IMR-90 (cell line): Measurements from ENCODE around the gene GABRA4.

Experiments
- BHLHE40 ChIP-seq: fragments of 150-350 bp; IDR thresholded peaks from 2 replicates; pipeline ENCODE4 v1.6.1; 2016; ENCODE audit warnings: mild to moderate bottlenecking, low read depth, low read length
- CEBPB ChIP-seq: IDR thresholded peaks from 2 replicates; pipeline ENCODE4 v1.6.1; 2012; ENCODE audit warnings: low read depth, low read length, improper control_type of control experiment
- CTCF ChIP-seq: conservative IDR thresholded peaks from 2 replicates; pipeline ENCODE4 v1.5.1; 2012; ENCODE audit warnings: mild to moderate bottlenecking, low read depth, low read length, improper control_type of control experiment
- FOS ChIP-seq: fragments of 150-350 bp; IDR thresholded peaks from 2 replicates; pipeline ENCODE4 v1.6.1; 2016; ENCODE audit warnings: low read depth, low read length
- POLR2A ChIP-seq: IDR thresholded peaks from 2 replicates; pipeline ENCODE4 v1.6.1; 2012; ENCODE audit warnings: mild to moderate bottlenecking, low read depth, low read length
- RAD21 ChIP-seq: IDR thresholded peaks from 2 replicates; pipeline ENCODE4 v1.6.1; 2012; ENCODE audit warnings: low read length, improper control_type of control experiment
- RCOR1 ChIP-seq: IDR thresholded peaks from 2 replicates; pipeline ENCODE4 v1.6.1; 2012; ENCODE audit warnings: mild to moderate bottlenecking, low read length, improper control_type of control experiment; ENCODE audit not compliant: insufficient replicate concordance
- RFX5 ChIP-seq: IDR thresholded peaks from 2 replicates; pipeline ENCODE4 v1.8.0; 2012; ENCODE audit warnings: low read depth, mild to moderate bottlenecking, low read length, moderate library complexity
- SMC3 ChIP-seq: fragments of 150-350 bp; IDR thresholded peaks from 2 replicates; pipeline ENCODE4 v1.6.1; 2016; ENCODE audit warnings: low read depth, mild to moderate bottlenecking, antibody characterized with exemption, low read length, moderate library complexity
- USF2 ChIP-seq: fragments of 150-350 bp; IDR thresholded peaks from 2 replicates; pipeline ENCODE4 v1.6.1; 2017; ENCODE audit warnings: mild to moderate bottlenecking, antibody characterized with exemption, low read length, low read depth

GRCh38 chr4:46924789-46925529 is 68.4 kb downstream of the GABRA4 start:
- TF ChIP-seq CTCF (no peak), POLR2A (no peak), FOS (no peak), BHLHE40 (no peak), RAD21 (no peak), SMC3 (no peak), CEBPB (no peak), USF2 (no peak), RFX5 (no peak), RCOR1 (no peak)
